ENCODE measurements around the gene PGAP6.
A peak's percentile ranks its signal among the peaks of the same experiment; 100 is the strongest.
"Not testable (repeated sequence)": the region's sequence is repeated elsewhere in the genome, so short reads cannot be mapped to it uniquely, and the experiment has no call there.

Gene PGAP6

DNA sequence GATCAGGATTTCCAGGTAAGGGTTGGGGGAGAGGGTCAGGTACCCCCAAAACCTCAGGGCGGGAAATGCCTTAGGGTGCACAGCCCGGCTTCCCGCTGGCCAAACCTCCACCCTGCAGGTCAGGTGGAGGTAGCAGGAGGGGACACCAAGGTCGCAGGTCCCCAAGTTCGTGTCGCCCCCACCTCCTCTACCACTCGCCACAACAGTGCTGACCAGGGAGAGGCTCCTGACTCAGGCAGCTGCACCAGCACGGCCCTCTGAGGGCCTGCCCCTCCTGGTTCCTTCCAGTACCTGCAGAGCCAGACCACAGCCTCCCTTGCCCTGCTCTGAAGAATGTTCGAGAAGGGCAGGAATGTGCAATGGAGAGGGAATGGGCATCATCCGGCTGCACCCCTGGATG, 15.3 kb downstream of the PGAP6 start:
- no peak for DNase-seq

DNA sequence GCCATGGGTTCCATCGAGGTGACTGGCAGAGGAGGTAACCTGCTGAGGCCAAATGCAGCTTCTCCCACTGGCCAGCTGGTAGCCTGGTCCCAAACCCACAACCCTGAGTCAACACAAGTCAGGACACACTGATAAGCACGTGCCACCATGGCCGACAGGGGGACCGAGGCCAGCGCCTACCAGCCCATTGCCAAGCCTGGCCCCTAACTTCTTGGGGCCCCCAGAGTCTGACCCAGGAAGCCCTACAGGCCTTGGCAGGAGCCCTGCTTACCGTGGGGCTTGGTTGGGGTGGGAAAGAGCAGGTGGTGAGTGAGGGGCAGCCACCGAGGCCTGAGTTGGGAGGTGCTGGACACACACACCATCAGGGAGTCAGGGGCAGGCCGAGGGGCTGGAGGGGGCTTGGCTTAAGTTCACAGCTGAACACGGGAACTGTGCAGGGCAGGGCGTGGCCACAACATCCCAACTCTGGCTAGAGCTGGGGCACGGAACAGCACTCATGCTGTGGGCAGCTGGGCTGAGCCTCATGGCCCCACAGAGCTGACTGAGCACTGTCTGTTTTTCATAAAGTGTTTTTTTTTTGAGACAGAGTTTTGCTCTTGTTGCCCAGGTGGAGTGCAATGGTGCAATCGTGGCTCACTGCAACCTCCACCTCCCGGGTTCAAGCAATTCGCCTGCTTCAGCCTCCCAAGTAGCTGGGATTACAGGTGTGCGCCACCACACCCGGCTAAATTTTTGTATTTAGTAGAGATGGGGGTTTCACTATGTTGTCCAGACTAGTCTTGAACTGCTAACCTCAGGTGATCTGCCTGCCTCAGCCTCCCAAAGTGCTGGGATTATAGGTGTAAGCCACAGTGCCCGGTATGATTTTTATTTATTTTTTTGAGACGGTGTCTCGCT, 16.9 kb downstream of the PGAP6 start:
- peak; percentile 14 for DNase-seq

DNA sequence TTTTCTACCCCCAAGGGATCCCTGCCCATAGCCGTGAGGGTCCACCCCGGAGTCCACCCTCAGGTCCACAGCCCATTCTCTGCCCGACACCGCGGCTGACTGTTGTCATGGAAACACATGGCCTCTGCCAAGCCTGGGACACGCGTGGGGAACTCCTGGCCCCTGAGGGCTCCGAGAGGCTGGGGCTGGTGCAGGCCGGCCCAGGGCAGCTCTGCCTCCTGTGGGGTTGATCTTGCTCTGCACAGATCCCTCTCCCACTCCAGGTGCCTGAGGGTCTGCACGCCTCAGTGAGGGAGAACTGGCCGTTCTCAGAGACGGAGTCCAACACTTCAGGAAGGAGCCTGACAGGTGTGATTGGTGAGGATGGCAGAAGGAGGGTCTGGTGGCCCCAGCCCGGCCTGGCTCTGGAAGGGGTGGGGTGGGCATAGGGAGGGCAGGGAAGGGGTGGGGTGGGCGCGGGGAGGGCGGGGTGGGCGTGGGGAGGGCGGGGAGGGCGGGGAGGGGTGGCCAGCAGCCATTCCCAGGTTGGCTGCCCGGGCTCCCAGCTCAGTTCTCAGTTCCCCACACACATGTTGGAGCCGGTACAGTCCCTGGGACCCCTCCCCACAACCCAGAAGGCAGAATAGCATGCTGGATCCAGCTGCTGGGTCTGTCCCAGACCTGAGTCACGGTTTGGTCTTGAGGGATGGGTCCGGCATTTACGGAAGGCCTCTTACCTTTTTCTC, 17.9 kb downstream of the PGAP6 start:
- DNase-seq = peak; percentile 17

DNA sequence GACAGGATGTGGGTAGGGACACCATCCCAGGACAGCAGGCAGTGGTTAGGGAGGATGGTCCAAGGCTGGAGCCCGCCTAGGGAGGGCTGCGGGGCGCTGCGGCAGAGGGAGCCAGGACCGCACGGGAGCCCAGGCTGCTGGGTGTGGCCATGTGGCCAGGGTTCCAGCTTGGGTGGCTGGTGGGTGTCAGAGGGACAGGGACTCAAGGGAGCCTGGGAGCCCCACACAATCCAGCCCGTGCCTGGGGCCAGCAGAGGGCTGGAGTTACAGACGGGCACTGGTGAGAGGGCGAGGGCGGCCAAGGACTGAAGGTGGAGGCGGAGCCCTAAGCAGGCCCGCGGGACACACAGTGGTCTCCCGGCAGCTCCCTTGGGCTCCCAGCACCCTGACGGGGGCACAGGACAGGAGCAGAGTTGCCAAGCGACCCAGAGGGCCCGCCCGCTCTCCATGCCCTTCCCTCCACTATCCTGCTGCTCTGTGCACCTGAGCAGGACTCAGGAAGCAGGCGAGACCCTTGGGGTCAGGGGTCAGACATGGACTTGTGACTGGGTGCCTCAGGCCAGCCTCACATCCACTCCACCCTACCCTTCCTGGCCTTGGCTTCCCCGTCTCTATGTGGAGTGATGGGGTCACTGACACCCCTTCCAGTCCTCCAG, 18.5 kb downstream of the PGAP6 start:
- DNase-seq = peak; percentile 28

DNA sequence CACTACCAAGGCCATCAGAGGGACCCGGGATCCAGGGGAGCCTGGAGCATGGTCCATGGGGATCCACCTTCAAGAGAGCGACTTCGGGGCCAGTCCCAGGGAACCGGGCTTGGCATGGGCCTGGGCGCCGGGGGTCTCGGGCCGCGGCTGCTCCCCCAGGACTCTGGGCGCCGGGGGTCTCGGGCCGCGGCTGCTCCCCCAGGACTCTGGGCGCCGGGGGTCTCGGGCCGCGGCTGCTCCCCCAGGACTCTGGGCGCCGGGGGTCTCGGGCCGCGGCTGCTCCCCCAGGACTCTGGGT, 19.1 kb downstream of the PGAP6 start:
- not testable (repeated sequence) for DNase-seq

DNA sequence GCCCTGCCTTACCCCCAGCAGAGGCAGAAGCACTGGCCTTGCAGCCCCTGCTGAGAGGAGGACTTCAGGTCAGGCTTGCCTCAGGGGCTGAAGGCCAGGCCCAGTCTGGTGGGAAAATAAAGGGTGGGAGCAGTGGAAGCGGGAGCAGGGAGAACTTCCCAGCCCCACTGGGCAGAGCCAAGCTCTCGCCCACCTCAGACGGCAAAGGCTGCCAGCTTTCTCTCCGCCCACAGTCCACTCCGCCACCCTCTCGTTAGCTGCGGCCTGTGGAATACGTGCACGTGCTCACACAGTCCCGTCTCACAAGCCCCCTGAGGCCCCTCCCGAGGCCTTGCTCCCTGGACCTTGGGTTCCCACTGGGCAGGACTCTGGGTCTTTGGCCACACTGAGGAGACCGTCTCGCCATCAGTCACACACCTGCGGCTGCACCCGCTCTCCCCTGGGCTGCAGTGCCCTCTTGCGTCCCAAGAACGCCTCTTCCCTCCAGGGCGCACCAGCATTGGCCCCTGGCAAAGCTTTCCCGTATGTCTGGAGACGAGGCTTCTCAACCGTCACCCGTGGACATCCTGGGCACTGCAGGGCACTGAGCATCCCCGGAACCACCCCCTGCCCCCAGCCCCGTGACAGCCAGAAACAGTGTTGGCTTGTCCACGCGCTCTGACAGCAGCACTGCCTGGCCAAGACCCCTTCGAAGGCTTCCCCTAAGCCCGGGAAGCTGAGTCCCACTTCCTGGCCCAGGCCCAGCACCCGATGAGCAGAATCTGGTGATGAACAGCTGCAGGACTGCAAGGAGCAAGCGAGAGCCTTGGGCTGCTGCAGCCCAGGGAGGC, 19.7 kb downstream of the PGAP6 start:
- peak; percentile 95 for DNase-seq

DNA sequence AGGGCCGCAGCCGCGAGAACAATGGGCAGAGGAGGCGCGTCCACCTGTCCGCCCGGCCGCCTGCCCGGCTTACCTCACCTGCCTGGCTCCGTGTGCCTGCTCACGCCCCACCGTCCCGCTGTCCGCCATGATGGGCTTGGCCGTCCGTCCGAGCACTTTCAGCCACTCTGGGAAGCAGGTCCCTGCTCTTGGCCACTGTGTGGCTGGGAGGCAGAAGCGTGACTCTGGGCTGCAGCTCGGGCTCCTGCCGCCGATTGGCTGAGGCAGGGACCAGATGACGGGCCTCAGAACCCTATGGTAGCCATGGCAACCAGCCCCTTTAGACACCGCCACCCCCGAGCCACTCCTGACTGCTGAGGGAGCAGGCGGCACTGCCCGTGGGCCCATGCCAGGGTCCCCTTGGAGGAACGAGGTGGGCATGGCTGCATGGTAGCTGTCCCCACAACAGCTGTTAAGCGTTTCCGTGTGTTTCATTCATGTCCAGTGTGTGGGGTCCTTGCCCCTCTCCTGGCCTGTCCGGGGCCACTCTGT, 20.4 kb downstream of the PGAP6 start:
- DNase-seq = peak; percentile 84

DNA sequence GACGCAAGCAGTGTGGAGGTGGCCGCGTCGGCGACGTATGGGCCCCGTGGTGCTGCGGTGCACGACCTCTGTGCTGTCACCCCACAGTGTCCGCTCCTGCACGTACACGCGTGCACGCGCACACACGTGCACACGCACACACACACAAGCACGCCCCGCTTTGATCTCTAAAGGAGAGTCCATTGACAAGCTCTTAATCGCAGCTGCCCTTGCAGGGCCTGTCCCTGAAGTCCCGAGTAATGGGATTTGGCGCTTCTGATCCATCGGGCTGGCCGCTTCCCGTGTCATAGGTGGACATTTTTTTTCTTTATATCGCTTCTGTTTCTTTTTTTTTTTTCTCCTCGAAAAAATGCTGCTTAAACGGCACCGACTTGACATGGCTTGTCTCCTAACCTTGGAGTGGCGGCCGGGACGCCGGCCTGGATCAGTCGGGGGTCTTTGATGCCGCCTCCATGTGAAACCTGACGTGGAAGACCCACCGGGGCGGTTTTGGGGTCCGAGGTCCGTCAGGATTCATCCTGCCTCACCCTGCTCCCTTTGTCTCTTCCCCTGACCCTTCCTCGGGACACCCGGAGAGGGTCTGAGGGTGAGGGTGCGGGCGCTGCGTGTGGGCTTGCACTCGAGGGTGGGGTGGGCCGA, 21.0 kb downstream of the PGAP6 start:
- peak; percentile 57 for DNase-seq

DNA sequence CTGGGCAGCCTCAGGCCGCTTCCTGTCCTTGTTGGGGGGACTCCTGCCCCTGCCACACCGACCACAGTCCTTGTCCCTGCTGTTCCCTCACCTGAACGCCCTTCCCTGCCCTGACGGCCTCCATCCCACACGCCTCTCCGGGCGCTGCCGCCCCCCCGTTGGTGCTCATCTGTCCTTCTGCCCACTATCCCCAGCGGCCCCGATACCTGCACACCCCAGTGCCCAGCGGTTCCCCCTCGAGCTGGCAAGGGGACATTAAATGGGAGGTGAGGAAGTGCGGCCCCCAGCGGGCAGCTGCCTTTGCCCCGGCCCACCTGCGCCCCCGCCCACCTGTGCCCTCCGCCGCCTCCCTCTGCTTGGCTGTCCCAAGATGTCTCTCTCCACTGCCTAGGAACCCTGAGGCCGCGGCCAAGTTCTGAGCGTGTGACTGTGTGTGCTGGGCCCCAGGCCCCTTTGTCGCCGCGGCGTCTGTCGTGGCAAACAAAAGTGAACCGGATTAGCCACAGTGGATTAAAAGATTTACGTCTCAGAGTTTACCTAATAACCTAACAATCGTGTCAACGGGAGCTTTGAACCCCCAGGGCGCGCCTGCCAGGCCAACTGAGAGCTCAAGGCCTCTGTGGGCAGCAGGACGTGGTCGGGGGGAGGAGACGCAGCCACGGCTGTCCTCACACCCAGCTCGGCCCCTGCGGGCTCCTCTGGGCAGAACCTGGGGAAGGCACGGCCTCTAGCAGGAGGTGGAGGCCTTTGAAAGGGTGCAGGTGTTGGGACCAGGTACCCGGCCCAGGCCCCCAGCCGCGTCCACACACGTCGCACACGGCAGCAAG, 21.7 kb downstream of the PGAP6 start:
- DNase-seq = no peak

DNA sequence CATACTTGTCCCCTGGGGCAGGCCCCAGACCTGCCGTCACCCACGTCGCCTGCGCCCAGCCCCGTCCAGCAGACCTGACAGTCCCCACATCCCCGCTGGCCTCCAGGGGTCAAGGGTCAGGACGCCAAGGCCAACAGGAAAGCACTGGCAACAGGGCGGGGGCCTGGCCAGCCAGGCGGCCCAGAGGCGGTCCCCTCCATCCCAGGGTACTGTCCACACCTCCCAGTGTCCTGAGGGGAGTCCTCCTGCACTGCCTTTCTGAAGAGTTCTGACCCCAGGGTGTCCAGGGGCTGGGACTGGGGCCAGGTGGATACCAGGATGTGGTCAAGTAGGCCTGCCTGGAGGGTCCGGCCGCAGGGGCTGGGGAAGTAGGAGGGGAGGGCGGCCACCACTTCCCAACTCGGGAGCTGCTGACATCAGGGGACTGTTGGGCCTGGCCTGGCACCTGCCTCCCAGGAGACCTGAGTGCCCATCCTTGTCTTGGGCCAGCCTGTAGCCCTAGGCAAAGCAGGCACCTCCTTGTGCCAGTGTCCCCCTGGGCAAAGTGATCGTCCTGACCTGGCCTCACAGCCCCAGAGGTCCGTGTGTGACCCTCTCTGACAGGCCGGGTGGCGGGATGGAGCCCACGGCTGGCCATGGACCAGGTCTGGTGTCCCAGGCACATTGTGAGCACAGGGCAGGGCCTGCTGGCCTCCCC, 22.6 kb downstream of the PGAP6 start:
- no peak for DNase-seq

DNA sequence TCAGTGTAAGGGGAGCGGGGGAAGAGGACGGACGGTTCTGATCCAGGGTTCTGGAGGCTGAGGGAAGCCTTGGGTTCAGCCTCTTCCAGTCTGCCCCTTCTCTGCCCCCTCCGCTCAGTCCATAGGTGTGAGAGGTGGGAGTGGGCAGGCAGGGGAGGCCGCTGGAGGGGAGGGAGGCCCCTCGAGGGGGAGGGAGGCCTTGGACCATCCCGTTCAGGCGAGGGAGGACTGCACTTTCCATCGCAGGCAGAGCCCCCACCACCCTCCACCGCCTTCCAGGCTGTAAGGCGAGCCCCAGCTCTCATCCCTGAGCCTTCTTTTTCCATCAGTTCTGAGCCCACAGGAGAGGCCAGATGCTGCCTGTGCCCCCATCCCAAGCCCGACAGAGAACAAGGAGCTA, 25.0 kb downstream of the PGAP6 start:
- DNase-seq = no peak

DNA sequence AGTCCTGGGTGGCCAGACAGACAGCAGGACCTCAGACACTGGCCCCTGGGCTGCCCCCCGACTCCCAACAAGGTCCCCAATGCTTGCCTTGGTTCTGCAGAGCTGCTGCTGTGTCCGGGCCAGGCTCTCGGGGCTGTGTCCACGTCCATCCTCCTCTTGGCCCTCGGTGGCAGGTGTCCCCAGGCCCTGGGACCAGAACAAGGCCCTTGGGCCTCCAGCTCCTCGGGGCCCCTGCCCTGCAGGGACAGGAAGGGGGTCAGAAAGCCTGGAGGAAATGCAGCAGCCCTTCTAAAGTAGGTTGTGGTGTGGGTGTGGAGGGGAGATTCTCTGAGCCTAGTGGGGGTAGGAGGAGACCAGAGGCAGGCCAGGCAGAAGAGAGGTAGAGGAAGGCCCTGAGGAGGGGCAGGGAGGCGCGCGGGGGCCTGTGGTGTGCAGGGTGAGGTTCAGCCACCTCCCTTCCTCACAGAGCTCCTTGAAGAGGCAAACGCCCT, 26.8 kb downstream of the PGAP6 start:
- no peak for DNase-seq

DNA sequence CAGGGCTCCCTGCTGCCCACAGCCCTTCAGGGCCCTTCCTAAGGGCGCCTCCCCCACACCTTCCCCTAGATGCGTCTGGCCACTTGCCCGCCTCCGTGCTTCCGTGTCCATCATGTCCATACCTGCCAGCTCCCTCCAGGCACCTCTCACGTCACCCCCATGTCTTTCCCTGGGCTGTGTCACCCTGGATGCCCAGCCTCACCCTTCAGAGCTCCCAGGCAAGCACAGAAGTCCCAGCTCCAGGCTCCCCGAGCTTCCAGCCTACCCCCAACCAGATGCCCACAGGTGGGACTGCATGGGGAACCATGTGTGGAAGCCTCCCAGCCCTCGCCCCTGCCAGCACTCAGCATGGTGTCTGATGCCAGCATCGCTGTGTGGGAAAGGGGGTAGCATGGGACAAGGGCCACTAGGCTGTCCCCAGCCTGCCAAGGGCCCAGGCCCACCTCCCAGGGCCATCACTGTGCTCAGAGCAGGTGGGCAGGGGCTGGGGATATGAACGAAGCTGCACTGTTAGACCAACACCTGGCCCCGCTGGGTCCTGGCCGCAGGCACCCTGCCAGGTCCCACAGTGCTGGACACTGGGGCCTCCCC, 27.4 kb downstream of the PGAP6 start:
- DNase-seq = no peak

DNA sequence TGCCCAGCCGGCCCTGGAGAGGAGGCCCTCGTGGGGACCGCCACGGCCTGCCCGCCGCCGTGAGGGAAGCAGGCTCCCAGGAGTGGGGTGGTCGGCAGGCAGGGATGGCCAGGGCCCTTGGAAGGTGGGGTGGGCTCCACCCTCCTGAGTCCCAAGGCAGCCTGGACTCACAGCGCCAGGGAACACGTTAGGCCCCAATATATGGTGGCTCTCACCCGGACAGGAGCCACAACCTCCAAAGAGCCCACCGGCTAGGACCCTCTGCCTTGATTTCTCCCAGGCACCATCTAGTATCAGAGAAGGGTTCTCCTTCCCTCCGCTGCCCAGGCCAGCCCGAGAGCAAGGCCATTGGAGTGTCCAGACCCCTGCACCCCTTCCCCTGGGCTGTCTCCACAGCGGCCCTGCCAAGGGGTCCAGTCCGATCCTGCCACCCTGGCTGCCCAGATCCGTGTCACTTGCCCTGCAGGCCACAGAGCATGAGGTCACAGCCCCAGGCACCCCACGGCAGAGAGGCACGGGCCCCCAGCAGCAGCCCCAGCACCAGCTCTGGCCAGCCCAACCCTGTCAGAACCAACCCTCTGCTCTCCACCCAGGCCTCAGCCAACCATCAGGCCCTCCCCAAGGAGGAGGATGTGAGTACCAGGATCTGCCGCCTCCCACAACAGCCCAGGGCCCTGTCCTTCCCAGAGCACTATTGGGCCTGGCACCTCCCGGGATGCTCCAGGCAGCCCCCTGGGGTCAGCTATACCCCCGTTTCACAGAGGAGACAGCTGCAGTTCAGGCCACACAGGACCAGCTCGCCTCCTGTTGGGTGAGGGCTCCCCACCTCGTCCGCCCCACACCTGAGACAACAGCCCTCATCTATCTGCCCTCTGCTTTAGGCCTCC, 28.1 kb downstream of the PGAP6 start:
- DNase-seq = peak; percentile 14

DNA sequence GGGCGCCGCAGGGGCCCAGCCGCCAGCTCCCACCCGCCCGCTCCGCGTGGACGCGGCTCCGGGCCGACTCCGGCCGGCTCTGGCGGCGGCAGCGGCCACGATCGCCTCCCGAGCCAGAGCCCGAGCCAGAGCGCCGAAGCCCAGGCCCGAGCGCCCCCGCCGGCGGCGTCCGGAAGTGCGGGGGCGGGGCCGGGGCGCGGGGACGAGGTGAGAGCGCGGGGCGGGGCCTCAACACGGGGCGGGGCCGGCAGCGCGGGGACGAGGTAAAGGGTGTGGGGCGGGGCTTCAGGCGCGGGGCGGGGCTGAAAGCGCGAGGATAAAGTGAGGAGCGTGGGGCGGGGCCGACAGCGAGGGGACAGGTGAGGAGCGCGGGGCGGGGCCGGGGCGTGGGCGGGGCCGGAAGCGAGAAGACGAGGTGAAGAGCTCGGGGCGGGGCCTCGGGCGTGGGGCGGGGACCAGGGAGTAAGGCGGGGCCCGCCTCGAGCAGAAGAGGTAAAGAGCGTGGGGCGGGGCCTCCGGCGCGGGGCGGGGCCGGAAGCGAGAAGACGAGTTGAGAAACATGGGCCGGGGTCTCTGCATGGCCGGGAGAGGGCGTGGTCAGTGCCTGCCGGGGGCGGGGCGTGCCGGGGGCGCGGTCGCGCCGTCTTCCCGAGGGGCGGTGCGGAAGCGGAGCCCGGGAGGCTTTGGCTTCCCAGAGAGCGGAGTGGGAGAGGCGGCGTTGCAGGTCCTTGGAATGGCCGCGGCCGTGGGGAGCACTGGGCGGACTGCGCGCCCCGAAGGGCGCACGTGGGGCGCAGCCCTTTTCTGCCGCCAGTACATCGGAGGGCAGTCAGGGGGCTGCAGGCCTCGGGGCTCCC, 29.0 kb downstream of the PGAP6 start, which contains the start of gene AXIN1:
AXIN1 (minus strand) TSS at position 177 of the 857 bp plus-strand sequence. CDS start 5,698 bp downstream, outside the sequence.
- peak; percentile 98 for DNase-seq

DNA sequence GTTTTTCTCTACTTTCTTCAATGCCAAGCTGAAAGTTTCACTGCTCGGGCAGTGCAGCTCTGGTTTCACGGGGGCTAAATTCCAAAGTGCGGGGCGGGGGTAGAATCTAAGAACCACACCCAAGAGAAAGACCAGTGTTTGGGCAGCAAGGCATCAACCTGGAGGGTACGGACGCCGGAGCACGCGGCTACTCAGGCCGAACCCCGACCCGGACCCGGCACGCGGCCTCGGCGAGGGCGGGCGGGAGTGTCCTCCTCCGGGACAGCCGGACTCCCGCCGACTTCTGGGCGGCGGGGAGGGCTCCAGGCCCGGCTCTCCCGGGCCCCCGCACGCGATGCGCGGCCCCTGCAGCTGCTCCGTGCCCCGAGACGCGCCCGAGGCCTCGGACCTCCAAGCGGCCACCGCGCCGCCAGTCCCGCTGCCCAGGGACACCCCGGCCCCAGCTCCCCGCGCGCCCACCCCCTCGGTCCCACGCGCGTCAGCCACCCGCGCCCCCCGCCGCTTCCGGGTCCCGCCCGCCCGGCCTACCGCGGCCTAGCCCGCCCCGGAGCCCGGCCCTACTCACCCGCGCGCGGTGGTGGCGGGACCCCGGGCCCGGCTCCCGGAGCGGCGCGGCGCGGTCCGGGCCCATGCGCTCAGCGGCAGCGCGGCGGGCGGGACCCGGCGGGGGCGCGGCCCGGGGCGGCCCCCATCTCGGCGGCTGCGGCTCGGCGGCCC, 29.8 kb downstream of the PGAP6 start:
- peak; percentile 62 for DNase-seq

DNA sequence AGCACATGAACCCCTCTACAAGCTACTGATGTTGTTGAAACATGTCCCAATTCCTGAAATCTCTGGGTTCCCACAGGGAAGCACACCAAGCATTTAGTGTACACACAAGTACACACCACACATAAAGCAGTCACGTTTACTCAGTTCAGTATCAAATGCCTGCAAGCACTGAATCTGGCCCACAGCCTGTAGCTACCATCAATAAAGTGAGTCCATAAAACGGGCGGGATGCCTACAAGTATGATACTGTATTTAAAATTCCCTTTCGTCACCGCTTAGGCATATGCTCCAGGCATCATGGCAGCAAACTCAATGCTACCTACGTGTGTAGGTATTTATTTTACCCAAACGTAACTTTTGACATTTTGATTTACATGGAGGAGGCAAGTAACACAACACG, 31.6 kb downstream of the PGAP6 start:
- no peak for DNase-seq

All from DMS53 (cell line).